Renal pelvis (tissue), 4 donors: ENCODE results near the gene CD164L2. TPM values are rescaled to one million over a fixed set of nuclear protein-coding genes. Genes with fewer than 3 reads are reported as not detected.
A peak's percentile ranks its signal among the peaks of the same experiment; 100 is the strongest.
"Not testable (repeated sequence)": the region's sequence is repeated elsewhere in the genome, so short reads cannot be mapped to it uniquely, and the experiment has no call there.

Source experiments
- DNase-seq: peaks from one replicate; pipeline ENCODE4 v3.0.0-alpha.2; 2013
- polyA plus RNA-seq, 3 donors: library from polyadenylated mRNA; unstranded; fragments of 120-200 nt; gene quantifications; one replicate each; pipeline ENCODE4 v1.2.1, GENCODE V29; 2013; ENCODE audit not compliant: insufficient read length in 3 of 3

CD164L2 gene
- polyA plus RNA-seq, 3 donors: 0.21 to 0.47 (median 0.33) TPM

- no peak for DNase-seq
Observed at GRCh38 chr1:27388337-27389005, 5.3 kb upstream of the CD164L2 start.

GRCh38 chr1:27384797-27385196 is 1.7 kb upstream of the CD164L2 start:
- DNase-seq: not testable (repeated sequence)

GRCh38 chr1:27383661-27384060 is 528 bp upstream of the CD164L2 start:
- DNase-seq: no peak

GRCh38 chr1:27381969-27382762 is 967 bp downstream of the CD164L2 start:
- DNase-seq: no peak

GRCh38 chr1:27380766-27381733 is 2.1 kb downstream of the CD164L2 start:
- DNase-seq: no peak

- DNase-seq: no peak
Observed at GRCh38 chr1:27380224-27380623, 2.9 kb downstream of the CD164L2 start.

- no peak for DNase-seq
Observed at GRCh38 chr1:27379564-27380122, 3.5 kb downstream of the CD164L2 start.

- no peak for DNase-seq
Observed at GRCh38 chr1:27377760-27378495, 5.2 kb downstream of the CD164L2 start.

GRCh38 chr1:27374362-27375086 is 8.6 kb downstream of the CD164L2 start, which contains the start of gene FCN3:
Gene FCN3, minus strand, starts transcription at chr1:27374824. Its CDS starts 6 bp downstream, at chr1:27374818.
- DNase-seq: no peak

- DNase-seq: no peak
Observed at GRCh38 chr1:27372808-27373690, 10.1 kb downstream of the CD164L2 start.

- no peak for DNase-seq
Observed at GRCh38 chr1:27372022-27372807, 10.9 kb downstream of the CD164L2 start.

- no peak for DNase-seq
Observed at GRCh38 chr1:27368869-27369582, 14.1 kb downstream of the CD164L2 start.

- no peak for DNase-seq
Observed at GRCh38 chr1:27367160-27367650, 15.9 kb downstream of the CD164L2 start.

GRCh38 chr1:27366411-27367159 is 16.5 kb downstream of the CD164L2 start, which contains the start of gene MAP3K6:
Gene MAP3K6, minus strand, starts transcription at chr1:27366961. Its CDS starts 364 bp downstream, at chr1:27366597.
- peak; percentile 77 for DNase-seq

- DNase-seq: peak; percentile 81
Observed at GRCh38 chr1:27366113-27366410, 17.1 kb downstream of the CD164L2 start.

GRCh38 chr1:27365372-27366112 is 17.6 kb downstream of the CD164L2 start:
- peak; percentile 87 for DNase-seq
